ENCODE results near the gene IMP3.

Gene IMP3

GRCh38 chr15:75676688-75677464 is 36.9 kb upstream of the IMP3 start:
- ATAC-seq (ENCODE audit: insufficient read depth, low read depth) (no peak), DNase-seq (no peak)
- H3K4me3 ChIP-seq (ENCODE audit: low read depth in 1 of 2, low read length in 2 of 2): no peak overlapping the region
- no peaks in the 10 kb centered on the region for H4K20me1 ChIP-seq (ENCODE audit: insufficient read depth, low read length)
- no peaks in the 10 kb centered on the region for H3K9me3 ChIP-seq (ENCODE audit: insufficient read depth, low read length, severe bottlenecking)
- H3K4me2 ChIP-seq (ENCODE audit: insufficient read depth, low read length): no peak overlapping the region
- H3K79me2 ChIP-seq (ENCODE audit: insufficient read depth, low read length): no peaks in the 10 kb centered on the region
- H3K9ac ChIP-seq (ENCODE audit: low read depth, low read length): no peak overlapping the region
- H3K36me3 ChIP-seq (ENCODE audit: insufficient read depth, low read length): no peaks in the 10 kb centered on the region
- H2AFZ ChIP-seq (ENCODE audit: low read depth, low read length): no peak overlapping the region
- no peak overlapping the region for H3K27ac ChIP-seq (ENCODE audit: low read length)
- H3K4me1 ChIP-seq (ENCODE audit: insufficient read depth, low read length): no peaks in the 10 kb centered on the region
- no peaks in the 10 kb centered on the region for H3K27me3 ChIP-seq (ENCODE audit: insufficient read depth, low read length, poor library complexity)
- TF ChIP-seq CTCF (IDR thresholded peaks at IDR 0.05; ENCODE audit: borderline replicate concordance, extremely low read depth, low read length, poor library complexity, severe bottlenecking): no peak
- TF ChIP-seq EZH2 (IDR thresholded peaks at IDR 0.05; ENCODE audit: borderline replicate concordance, low read depth, low read length, severe bottlenecking): no peak

DNA sequence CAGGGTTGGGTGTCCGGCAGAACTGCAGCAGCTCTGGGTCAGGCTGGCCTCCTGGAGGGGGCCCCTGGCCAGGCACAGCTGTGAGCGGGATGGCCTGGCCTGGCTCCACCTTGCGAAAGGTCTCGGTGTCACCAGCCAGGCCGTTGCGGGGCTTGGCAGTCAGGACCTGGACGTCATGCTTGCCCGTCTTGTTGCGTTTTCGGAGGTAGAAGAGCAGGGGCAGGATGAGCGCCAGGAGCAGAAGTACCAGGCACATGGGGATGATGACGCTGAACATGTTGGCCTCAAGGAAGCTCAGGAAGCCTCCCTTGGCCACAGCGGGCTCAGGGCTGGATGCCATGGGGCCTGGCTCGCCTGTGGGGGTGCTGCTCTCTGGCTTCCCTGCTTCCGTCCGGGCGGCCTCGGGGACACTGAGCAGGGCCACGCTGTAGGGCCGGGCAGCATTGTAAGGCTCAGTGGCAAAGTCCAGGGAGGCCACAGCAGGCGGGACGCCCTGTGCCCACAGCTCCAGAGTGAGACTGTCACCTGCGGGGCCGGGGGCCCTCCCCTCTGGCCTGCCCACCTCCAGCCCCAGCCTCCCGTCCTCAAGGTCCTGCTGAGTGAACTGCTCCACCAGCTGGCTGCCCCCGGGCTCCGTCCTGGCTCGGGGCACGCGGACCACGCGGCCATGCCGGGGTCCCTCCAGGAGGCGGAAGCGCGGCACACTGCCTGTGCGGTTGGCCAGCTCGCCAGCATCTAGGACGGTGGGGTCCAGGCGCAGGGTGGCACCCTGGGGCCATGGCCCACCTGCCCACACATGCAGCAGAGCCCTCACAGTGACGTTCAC is 35.8 kb upstream of the IMP3 start:
- Histone ChIP-seq H3K9ac (ENCODE audit: low read depth, low read length) (no peak overlapping the region), H2AFZ (ENCODE audit: low read depth, low read length) (no peak overlapping the region), H3K79me2 (ENCODE audit: insufficient read depth, low read length) (no peaks in the 10 kb centered on the region), H3K4me1 (ENCODE audit: insufficient read depth, low read length) (no peaks in the 10 kb centered on the region), H3K36me3 (ENCODE audit: insufficient read depth, low read length) (no peaks in the 10 kb centered on the region), H3K4me3 (ENCODE audit: low read depth in 1 of 2, low read length in 2 of 2) (no peak overlapping the region), H3K27ac (ENCODE audit: low read length) (no peak overlapping the region), H3K27me3 (ENCODE audit: insufficient read depth, low read length, poor library complexity) (no peaks in the 10 kb centered on the region), H4K20me1 (ENCODE audit: insufficient read depth, low read length) (no peaks in the 10 kb centered on the region), H3K9me3 (ENCODE audit: insufficient read depth, low read length, severe bottlenecking) (no peaks in the 10 kb centered on the region), H3K4me2 (ENCODE audit: insufficient read depth, low read length) (no peak overlapping the region)
- no peak for DNase-seq
- no peak for ATAC-seq (ENCODE audit: insufficient read depth, low read depth)
- TF ChIP-seq CTCF (IDR thresholded peaks at IDR 0.05; ENCODE audit: borderline replicate concordance, extremely low read depth, low read length, poor library complexity, severe bottlenecking) (no peak), EZH2 (IDR thresholded peaks at IDR 0.05; ENCODE audit: borderline replicate concordance, low read depth, low read length, severe bottlenecking) (no peak)

GRCh38 chr15:75674366-75674765 is 34.3 kb upstream of the IMP3 start:
- no peak overlapping the region for H3K4me3 ChIP-seq (ENCODE audit: low read depth in 1 of 2, low read length in 2 of 2)
- no peak for ATAC-seq (ENCODE audit: insufficient read depth, low read depth)
- H3K4me1 ChIP-seq (ENCODE audit: insufficient read depth, low read length): no peaks in the 10 kb centered on the region
- no peak overlapping the region for H3K27ac ChIP-seq (ENCODE audit: low read length)
- no peak overlapping the region for H2AFZ ChIP-seq (ENCODE audit: low read depth, low read length)
- TF ChIP-seq CTCF (IDR thresholded peaks at IDR 0.05; ENCODE audit: borderline replicate concordance, extremely low read depth, low read length, poor library complexity, severe bottlenecking) (no peak), EZH2 (IDR thresholded peaks at IDR 0.05; ENCODE audit: borderline replicate concordance, low read depth, low read length, severe bottlenecking) (no peak)
- H3K9ac ChIP-seq (ENCODE audit: low read depth, low read length): no peak overlapping the region
- H3K9me3 ChIP-seq (ENCODE audit: insufficient read depth, low read length, severe bottlenecking): no peaks in the 10 kb centered on the region
- no peaks in the 10 kb centered on the region for H4K20me1 ChIP-seq (ENCODE audit: insufficient read depth, low read length)
- no peak for DNase-seq
- no peaks in the 10 kb centered on the region for H3K79me2 ChIP-seq (ENCODE audit: insufficient read depth, low read length)
- H3K4me2 ChIP-seq (ENCODE audit: insufficient read depth, low read length): no peak overlapping the region
- no peaks in the 10 kb centered on the region for H3K36me3 ChIP-seq (ENCODE audit: insufficient read depth, low read length)
- no peaks in the 10 kb centered on the region for H3K27me3 ChIP-seq (ENCODE audit: insufficient read depth, low read length, poor library complexity)
